Stimulated activated CD8-positive, alpha-beta memory T cell treated with anti-CD3 and anti-CD28 coated beads, Interleukin-7, amount 100 ng/mL, for 1 hour (primary cell): ENCODE measurements around the gene OR4D11.

Experiments used
- DNase-seq, 2 donors: peaks; one replicate each; pipeline ENCODE4 v3.0.0-alpha.2; 2020; ENCODE audit warnings: low read depth in 2 of 2

Gene OR4D11

GRCh38 chr11:59548309-59548656 lies 44.9 kb downstream of the OR4D11 start:
- no peak for DNase-seq

GRCh38 chr11:59550368-59550841 lies 47.0 kb downstream of the OR4D11 start:
- DNase-seq, result peak; percentile 53 to 65

GRCh38 chr11:59550842-59551658 lies 47.7 kb downstream of the OR4D11 start:
- DNase-seq, result peak; percentile 46 to 62

- no peak for DNase-seq
Measured at GRCh38 chr11:59551659-59552521, 48.5 kb downstream of the OR4D11 start.

GRCh38 chr11:59552844-59553243 lies 49.5 kb downstream of the OR4D11 start:
- no peak for DNase-seq

- no peak for DNase-seq
Measured at GRCh38 chr11:59553323-59553722, 49.9 kb downstream of the OR4D11 start.
